ENCODE measurements around the gene DMBX1.
A peak's percentile ranks its signal among the peaks of the same experiment; 100 is the strongest.

The DMBX1 gene

GRCh38 chr1:46459315-46459714 lies 30.3 kb upstream of the DMBX1 start:
- no peak for DNase-seq (ENCODE audit: low read depth in 2 of 2, low spot score in 1 of 2)

DNA sequence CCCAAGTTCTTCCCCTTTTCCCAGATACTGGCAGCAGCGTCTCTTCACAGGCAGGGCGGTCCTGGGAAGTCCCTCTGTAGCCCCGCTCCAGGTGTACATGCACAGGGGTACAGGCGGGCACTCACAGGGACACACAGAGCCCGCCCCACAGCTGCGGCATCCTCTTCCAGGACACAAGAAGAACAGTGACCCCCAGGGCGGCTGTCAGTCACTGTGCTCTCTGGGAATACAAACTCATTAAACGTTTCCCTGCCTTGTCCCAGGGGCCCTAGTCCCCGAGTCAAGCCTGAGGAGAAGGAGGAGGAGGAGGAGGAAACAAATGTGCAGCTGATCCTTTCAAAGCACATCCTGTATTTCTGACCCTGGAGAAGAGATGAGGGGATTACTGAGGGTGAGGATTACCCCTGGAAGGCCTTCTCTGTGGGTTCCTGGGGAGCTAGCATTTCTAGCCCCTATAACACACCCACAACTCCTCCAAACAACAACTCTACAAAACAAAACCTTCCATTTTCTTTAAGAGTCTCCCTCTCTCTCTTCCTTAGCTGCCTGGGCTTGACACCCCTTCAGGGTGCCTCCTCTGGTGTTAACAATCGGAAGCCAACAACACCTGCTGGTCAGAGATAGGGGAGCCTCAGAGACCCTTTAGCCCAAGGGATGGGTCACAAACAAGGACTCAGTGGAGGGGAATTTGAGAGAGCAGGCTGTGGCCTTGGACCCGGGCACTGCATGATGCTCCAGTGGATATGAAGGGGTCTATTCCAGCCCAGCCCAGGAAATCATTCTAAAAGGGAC lies 28.4 kb upstream of the DMBX1 start:
- no peak for DNase-seq (ENCODE audit: low read depth in 2 of 2, low spot score in 1 of 2)

DNA sequence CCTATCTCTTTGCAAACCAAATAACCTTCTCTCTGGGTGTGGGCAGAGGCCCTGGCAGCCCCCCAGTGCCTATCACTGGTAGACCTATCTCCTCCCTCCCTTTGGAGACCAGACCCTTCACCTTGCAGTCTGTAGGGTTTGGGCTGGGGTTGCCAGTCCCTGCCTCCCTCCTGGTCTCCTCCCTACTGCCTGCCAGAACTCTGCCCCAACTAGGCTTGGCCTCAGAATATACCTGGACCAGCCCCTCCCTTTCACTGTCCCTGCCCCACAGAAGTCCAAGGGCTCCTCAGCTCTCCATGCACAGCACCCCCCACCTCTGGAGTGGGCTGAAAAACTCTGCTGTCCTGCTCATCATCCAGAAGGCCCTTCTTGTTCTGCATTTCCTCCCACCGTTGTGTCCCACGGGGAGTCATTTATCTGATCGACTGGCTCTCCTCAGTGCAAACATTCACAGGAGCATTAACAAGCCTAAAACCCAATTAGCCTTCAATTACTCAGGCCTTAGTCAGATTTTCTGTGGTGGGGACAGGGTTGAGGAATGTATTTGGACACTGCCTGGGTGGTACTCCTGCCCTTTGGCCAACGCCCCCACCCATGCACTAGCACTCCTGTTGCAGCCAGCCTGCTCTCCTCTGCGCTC lies 27.7 kb upstream of the DMBX1 start:
- no peak for DNase-seq (ENCODE audit: low read depth in 2 of 2, low spot score in 1 of 2)

DNA sequence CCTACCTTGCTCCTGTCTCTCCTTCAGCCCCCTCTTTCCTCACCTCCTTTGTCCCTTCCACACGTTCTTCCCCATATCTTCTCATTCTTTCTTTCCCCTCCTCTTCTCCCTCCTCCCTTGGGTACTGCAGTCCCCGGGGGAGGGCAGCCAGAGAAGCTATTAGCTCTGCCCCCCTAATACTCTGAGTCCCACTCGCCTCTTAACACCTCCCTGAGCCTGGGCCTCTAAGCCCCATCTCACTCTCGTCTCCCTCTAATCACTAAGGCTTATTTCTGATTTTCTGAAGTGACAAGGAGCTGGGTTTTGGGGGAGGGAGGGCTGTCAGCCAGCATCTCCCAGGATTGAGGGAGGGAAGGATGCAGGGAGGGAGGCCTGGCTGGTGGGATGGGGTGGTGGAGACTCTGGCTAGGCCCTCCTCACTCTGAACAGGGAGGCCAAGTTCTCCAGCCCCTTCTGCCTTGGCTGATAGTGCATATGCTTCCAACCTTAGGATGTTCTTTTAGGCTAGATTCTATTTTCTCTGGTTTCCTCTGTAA lies 25.6 kb upstream of the DMBX1 start:
- no peak for DNase-seq (ENCODE audit: low read depth in 2 of 2, low spot score in 1 of 2)

- no peak for DNase-seq (ENCODE audit: low read depth in 2 of 2, low spot score in 1 of 2)
Measured at GRCh38 chr1:46464915-46465314, 24.7 kb upstream of the DMBX1 start.

GRCh38 chr1:46465981-46466476 lies 23.6 kb upstream of the DMBX1 start:
- no peak for DNase-seq (ENCODE audit: low read depth in 2 of 2, low spot score in 1 of 2)

DNA sequence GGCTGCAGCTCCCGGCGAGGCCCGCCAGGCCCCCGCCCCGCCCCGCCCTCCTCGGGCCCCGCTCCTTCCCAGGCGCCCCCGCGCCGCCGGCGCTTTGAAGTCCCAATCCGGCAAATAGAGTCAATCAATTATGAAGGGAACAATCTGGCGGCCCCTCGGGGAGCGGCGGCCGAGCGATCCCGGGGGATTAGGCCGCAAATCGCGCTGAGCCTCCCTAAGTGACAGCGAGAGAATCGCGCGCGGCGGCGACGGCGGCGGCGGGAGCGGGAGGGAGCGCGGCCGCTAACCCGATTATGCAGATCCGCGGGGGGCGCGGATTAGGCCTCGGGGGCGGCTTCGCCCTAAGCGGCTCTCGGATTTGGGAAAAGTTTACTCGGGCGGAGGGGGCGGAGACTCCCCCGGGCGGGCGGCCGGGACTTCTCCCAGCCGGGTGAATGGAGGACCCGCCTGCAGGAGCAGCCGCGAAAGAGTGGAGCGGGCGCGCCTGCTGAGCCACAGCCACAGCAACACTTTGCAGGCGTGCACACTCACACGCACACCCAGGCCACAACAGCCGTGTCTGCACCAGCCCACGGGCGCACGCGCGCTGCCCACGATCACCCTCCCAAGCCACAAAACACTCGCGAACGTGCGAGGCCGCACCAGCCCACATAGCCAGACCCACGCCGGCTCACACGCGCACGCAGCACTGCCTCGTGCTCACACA lies 23.0 kb upstream of the DMBX1 start:
- no peak for DNase-seq (ENCODE audit: low read depth in 2 of 2, low spot score in 1 of 2)

- no peak for DNase-seq (ENCODE audit: low read depth in 2 of 2, low spot score in 1 of 2)
Measured at GRCh38 chr1:46467183-46467504, 22.5 kb upstream of the DMBX1 start.

DNA sequence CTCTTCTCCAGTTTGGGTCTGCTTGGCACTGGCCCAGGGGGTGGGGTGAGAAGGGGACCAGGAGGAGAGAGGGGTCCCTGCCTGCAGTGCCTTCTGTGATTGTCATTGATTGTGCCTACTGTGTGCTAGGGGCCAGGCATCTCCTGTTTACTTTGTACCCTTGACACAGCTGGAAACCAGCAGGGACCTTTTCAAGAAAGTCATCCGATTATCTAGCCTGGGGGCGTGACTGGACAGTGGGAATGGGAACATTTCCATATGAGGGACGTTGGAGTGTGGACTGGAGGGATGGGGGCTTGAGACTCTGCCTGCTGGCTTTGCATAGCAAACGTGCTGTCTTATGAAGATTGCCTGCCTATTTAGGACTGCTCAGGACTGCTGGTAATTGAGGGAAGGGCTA lies 19.8 kb upstream of the DMBX1 start:
- DNase-seq (ENCODE audit: low read depth in 2 of 2, low spot score in 1 of 2): no peak

DNA sequence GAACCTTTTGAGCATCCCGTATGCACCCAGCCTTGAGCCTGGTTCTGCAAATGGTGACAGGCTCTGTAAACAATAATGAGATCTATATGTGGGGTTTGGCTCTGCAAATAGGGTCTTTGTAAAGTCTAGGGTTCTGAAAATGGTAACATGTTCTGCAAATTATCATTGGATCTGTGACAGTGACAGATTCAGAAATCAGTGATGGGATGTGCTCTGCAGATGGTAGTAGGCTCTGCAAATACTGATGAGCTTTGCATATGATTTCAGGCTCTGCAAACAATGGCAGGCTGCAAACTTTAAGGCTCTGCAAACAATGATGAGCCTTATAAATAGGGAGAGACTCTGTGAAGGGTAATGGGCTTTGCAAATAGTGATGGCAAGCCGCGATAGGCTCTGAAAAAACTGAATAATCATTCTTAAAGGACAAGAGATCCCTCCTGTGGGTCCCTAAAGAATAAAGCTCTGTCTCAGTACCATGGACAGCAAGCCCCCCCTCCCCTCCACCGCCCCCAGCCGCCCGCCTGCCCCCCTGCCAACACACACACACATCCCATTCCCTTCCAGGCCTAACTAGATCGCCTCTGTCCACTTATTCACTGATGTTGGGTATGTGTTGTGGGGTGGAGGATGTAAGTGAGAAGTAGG lies 17.7 kb upstream of the DMBX1 start:
- no peak for DNase-seq (ENCODE audit: low read depth in 2 of 2, low spot score in 1 of 2)

GRCh38 chr1:46472498-46473181 lies 17.0 kb upstream of the DMBX1 start:
- no peak for DNase-seq (ENCODE audit: low read depth in 2 of 2, low spot score in 1 of 2)

DNA sequence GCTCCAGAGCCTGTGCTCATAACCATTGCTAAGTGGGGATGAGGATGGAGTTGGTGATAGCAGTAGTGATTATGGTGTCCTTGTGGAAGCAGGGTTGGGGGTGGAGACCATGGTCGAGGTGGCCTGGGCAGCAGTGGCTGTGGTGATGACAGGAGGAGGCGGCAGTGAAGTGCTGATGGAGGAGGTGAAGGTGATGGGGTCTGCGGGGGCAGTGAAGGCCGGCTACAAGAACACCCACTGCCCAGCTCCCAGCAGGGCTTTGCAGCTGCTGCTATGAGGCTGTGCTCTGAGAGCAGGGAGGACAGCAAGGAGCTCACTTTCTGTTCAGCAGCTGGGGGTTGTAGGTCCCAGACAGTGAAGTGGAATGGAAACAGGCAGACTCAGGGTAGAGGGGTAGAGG lies 15.6 kb upstream of the DMBX1 start:
- no peak for DNase-seq (ENCODE audit: low read depth in 2 of 2, low spot score in 1 of 2)

GRCh38 chr1:46474570-46474969 lies 15.1 kb upstream of the DMBX1 start:
- no peak for DNase-seq (ENCODE audit: low read depth in 2 of 2, low spot score in 1 of 2)

GRCh38 chr1:46476673-46477072 lies 13.0 kb upstream of the DMBX1 start:
- no peak for DNase-seq (ENCODE audit: low read depth in 2 of 2, low spot score in 1 of 2)

DNA sequence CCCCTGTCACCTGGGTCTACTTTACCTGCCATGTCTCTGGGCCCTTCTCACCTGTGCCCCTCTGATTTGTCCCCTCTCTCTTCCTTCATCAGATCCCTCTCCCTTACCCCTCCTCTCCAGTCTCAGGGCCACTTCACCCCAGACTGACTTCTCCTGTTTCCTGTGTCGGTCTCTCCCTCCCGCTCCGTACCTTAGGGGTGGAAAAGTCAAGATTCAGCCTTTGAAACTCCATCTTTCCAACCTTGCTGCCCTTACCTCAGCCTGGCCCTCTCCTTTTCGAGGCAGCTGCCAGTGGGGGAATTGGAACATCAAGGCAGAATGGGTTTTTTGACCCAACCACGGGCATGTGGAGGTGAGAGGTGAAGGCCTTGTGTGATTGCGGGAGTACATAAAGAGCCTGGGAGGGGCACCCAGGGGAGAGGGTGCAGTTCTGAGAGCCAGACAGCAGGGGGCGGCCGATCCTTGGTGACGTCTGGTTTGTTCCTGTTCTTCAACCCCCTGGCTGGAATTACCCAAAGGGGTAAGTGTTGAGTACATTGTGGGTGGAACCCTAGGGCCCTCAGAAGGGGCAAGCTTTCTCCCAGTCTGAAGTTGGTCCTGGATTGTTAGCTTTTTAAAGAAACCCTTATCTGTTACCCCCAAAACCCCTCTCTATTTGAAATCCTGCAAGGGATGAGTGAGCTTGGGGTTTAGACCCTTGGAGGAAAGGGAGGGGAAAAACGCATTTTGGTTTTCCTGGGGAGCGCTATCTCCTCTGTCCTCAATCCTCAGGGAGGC lies 12.3 kb upstream of the DMBX1 start:
- peak; percentile 56 to 59 for DNase-seq (ENCODE audit: low read depth in 2 of 2, low spot score in 1 of 2)

DNA sequence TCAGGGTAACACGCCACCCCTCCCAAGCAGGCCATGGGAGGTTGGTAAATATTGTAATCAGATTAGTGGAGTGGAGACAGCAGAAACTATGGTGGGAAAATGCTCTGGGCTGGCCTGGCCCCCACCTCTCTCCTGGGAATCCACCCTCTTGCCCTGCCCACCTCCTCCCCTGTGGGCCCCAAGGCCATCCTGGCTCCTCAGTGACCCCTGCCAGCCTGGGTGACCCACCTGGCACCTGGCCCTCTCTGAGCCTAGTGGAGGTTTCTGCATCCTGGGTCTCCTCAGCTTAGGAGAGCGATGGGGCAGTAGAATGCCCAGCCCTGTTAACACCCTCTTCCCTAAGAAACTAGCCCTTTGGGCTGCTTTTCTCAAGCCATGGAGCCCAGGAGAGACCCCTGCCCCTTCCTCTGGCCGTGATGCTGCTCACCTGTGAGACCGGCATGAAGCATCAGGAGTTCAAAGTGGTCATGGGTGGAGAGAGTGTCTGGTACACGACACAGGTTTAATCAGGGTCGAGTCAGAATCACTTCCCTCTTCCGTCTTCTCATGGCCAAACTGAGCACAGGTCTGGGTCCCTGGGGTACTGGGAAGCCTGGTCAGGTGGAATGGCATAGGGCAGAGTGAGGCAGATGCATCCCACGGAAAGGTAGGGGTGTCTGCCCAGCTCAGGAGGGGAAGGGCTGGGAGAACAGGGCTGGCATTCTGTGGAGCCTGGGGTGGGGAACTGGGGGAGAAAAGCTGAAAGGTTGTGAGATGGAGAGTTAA lies 10.7 kb upstream of the DMBX1 start:
- no peak for DNase-seq (ENCODE audit: low read depth in 2 of 2, low spot score in 1 of 2)

GRCh38 chr1:46479744-46480350 lies 9.8 kb upstream of the DMBX1 start:
- DNase-seq (ENCODE audit: low read depth in 2 of 2, low spot score in 1 of 2): no peak

- DNase-seq (ENCODE audit: low read depth in 2 of 2, low spot score in 1 of 2): no peak
Measured at GRCh38 chr1:46480959-46481646, 8.5 kb upstream of the DMBX1 start.
